ENCODE results near the gene PNPLA7. TPM values are rescaled to one million over a fixed set of nuclear protein-coding genes. Genes with fewer than 3 reads are reported as not detected.

Gene PNPLA7
- total RNA-seq, 1 donor from 2014 or later: 0.04 TPM

- Histone ChIP-seq H3K27me3 (ENCODE audit: control insufficient read depth, insufficient read depth, low read length) (no peaks in the 10 kb centered on the region), H3K36me3 (ENCODE audit: control insufficient read depth, insufficient read depth, low read length) (no peaks in the 10 kb centered on the region), H3K4me3 (ENCODE audit: low read depth, low read length) (no peak overlapping the region)
- TF ChIP-seq CTCF (IDR thresholded peaks at IDR 0.05; ENCODE audit: insufficient read depth, low read length, poor library complexity, severe bottlenecking): no peak
- DNase-seq (ENCODE audit: low read depth): no peak
Measured at GRCh38 chr9:137497921-137498719, 52.1 kb downstream of the PNPLA7 start.

GRCh38 chr9:137496601-137497375, 53.4 kb downstream of the PNPLA7 start:
- Histone ChIP-seq H3K36me3 (ENCODE audit: control insufficient read depth, insufficient read depth, low read length) (no peaks in the 10 kb centered on the region), H3K4me3 (ENCODE audit: low read depth, low read length) (no peak overlapping the region), H3K27me3 (ENCODE audit: control insufficient read depth, insufficient read depth, low read length) (no peaks in the 10 kb centered on the region)
- DNase-seq (ENCODE audit: low read depth): no peak
- no peak for TF ChIP-seq CTCF (IDR thresholded peaks at IDR 0.05; ENCODE audit: insufficient read depth, low read length, poor library complexity, severe bottlenecking)

- DNase-seq (ENCODE audit: low read depth): no peak
- no peaks in the 10 kb centered on the region for H3K27me3 ChIP-seq (ENCODE audit: control insufficient read depth, insufficient read depth, low read length)
- no peak overlapping the region for H3K4me3 ChIP-seq (ENCODE audit: low read depth, low read length)
- TF ChIP-seq CTCF (IDR thresholded peaks at IDR 0.05; ENCODE audit: insufficient read depth, low read length, poor library complexity, severe bottlenecking): no peak
- no peaks in the 10 kb centered on the region for H3K36me3 ChIP-seq (ENCODE audit: control insufficient read depth, insufficient read depth, low read length)
Measured at GRCh38 chr9:137494550-137495351, 55.5 kb downstream of the PNPLA7 start.

- no peaks in the 10 kb centered on the region for H3K27me3 ChIP-seq (ENCODE audit: control insufficient read depth, insufficient read depth, low read length)
- no peak for DNase-seq (ENCODE audit: low read depth)
- no peak overlapping the region for H3K4me3 ChIP-seq (ENCODE audit: low read depth, low read length)
- H3K36me3 ChIP-seq (ENCODE audit: control insufficient read depth, insufficient read depth, low read length): no peaks in the 10 kb centered on the region
- no peak for TF ChIP-seq CTCF (IDR thresholded peaks at IDR 0.05; ENCODE audit: insufficient read depth, low read length, poor library complexity, severe bottlenecking)
Measured at GRCh38 chr9:137494104-137494544, 56.1 kb downstream of the PNPLA7 start.

GRCh38 chr9:137493364-137494103, 56.7 kb downstream of the PNPLA7 start:
- TF ChIP-seq CTCF (IDR thresholded peaks at IDR 0.05; ENCODE audit: insufficient read depth, low read length, poor library complexity, severe bottlenecking): no peak
- no peaks in the 10 kb centered on the region for H3K36me3 ChIP-seq (ENCODE audit: control insufficient read depth, insufficient read depth, low read length)
- no peak overlapping the region for H3K4me3 ChIP-seq (ENCODE audit: low read depth, low read length)
- H3K27me3 ChIP-seq (ENCODE audit: control insufficient read depth, insufficient read depth, low read length): no peaks in the 10 kb centered on the region
- DNase-seq (ENCODE audit: low read depth): no peak
